Fibroblast of pulmonary artery (primary cell): ENCODE results near the gene RAB12.
"Not testable (repeated sequence)": the region's sequence is repeated elsewhere in the genome, so short reads cannot be mapped to it uniquely, and the experiment has no call there.

Experiments used
- DNase-seq: peaks from one replicate; pipeline ENCODE4 v3.0.0-alpha.2; 2010; ENCODE audit warnings: low read depth
- H3K4me3 ChIP-seq: replicated peaks from 2 replicates; pipeline ENCODE4 v1.5.1; 2011; ENCODE audit warnings: low read depth, mild to moderate bottlenecking, control low read depth, low read length, moderate library complexity
- TF ChIP-seq, protein P1 (sequence below): IDR thresholded peaks from 2 replicates; pipeline ENCODE4 v1.5.1; 2011; ENCODE audit warnings: mild to moderate bottlenecking, control low read depth, low read length, inconsistent platforms; ENCODE audit errors: missing control alignments

The RAB12 gene, protein sequence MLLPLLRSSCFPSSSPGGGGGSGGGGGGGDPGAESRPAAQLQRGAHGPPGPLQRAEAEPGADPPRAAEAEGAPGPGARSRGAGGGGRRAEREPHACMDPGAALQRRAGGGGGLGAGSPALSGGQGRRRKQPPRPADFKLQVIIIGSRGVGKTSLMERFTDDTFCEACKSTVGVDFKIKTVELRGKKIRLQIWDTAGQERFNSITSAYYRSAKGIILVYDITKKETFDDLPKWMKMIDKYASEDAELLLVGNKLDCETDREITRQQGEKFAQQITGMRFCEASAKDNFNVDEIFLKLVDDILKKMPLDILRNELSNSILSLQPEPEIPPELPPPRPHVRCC

GRCh38 chr18:8608795-8609658 is at the start of gene RAB12:
Gene RAB12 (plus strand): TSS chr18:8609437. CDS start chr18:8609440, 3 bp downstream.
- TF ChIP-seq, protein P1, sequence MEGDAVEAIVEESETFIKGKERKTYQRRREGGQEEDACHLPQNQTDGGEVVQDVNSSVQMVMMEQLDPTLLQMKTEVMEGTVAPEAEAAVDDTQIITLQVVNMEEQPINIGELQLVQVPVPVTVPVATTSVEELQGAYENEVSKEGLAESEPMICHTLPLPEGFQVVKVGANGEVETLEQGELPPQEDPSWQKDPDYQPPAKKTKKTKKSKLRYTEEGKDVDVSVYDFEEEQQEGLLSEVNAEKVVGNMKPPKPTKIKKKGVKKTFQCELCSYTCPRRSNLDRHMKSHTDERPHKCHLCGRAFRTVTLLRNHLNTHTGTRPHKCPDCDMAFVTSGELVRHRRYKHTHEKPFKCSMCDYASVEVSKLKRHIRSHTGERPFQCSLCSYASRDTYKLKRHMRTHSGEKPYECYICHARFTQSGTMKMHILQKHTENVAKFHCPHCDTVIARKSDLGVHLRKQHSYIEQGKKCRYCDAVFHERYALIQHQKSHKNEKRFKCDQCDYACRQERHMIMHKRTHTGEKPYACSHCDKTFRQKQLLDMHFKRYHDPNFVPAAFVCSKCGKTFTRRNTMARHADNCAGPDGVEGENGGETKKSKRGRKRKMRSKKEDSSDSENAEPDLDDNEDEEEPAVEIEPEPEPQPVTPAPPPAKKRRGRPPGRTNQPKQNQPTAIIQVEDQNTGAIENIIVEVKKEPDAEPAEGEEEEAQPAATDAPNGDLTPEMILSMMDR = no peak
- H3K4me3 ChIP-seq = peak within 1 kb of the TSS; percentile 84
- DNase-seq = peak; percentile 89

- H3K4me3 ChIP-seq = no peak overlapping the region
- TF ChIP-seq, protein P1 = no peak
- no peak for DNase-seq
These were observed 49.5 kb upstream of the RAB12 start for GRCh38 chr18:8559612-8560186.

DNA sequence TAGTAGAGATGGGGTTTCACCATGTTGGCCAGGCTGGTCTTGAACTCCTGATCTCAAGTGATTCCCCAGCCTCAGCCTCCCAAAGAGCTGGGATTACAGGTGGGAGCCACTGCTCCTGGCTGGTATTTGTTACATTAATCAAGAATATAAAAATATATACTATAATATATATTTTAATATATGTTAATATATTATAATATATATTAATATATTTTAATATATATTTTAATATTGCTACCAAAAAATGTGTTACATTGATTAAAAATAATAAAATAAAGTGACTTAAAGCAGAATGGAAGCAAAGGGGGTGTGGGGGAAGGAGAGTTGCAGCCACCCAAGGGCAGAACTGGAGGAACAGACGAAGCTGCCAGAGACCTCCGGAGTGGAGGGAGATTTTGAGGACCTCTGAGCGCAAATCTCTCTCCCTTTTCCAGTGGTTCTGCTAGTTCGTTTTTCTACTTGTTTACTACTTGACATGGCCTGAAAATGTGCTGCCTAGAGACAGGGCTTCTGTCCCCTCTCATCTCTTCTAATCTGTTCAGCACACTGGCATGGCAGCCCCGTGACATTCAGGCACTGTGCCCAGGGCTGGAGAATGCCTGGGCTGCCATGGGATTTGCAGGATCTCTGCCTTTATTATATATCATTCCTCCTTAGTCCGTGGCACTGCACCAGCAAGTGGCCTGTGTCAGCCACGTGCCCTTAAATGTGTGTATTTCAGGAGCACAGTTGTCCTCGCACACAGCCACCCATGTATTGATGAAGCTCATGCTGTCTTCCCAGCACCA is 47.9 kb upstream of the RAB12 start:
- H3K4me3 ChIP-seq = no peak overlapping the region
- no peak for DNase-seq
- TF ChIP-seq, protein P1 = no peak

DNA sequence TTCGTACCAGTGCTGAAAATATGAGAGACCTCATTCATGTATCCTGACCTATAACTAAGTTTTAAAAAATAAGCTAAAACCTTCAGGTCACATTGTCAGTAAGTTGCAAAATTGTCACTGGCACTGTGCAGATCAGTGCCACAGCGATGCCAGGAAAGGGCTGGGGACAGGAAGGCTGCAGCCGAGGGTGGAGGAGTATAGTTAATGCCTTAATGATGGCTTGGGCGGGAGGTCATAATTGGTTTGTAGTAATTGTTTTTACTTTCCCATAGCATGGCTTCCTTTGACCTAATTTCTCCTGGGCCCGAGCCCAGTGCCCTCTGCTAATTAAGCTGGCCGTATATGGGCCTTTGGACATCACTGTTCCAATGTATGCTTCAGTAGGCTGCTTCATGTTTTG is 47.2 kb upstream of the RAB12 start:
- H3K4me3 ChIP-seq = no peak overlapping the region
- TF ChIP-seq, protein P1 = no peak
- no peak for DNase-seq

GRCh38 chr18:8562919-8563318 is 46.3 kb upstream of the RAB12 start:
- no peak for DNase-seq
- TF ChIP-seq, protein P1 = no peak

GRCh38 chr18:8571399-8571798 is 37.8 kb upstream of the RAB12 start:
- H3K4me3 ChIP-seq = no peak overlapping the region
- DNase-seq = no peak
- TF ChIP-seq, protein P1 = no peak

More at GRCh38 chr18:8562919-8563318, 46.3 kb upstream of the RAB12 start:
- H3K4me3 ChIP-seq = no peak overlapping the region

DNA sequence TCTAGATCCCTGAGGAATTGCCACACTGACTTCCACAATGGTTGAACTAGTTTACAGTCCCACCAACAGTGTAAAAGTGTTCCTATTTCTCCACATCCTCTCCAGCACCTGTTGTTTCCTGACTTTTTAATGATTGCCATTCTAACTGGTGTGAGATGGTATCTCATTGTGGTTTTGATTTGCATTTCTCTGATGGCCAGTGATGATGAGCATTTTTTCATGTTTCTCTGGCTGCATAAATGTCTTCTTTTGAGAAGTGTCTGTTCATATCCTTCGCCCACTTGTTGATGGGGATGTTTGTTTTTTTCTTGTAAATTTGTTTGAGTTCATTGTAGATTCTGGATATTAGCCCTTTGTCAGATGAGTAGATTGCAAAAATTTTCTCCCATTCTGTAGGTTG is 35.5 kb upstream of the RAB12 start:
- not testable (repeated sequence) for DNase-seq, H3K4me3 ChIP-seq
